ENCODE measurements around the gene CRYBG2.

GRCh38 chr1:26278724-26279455 lies 75.0 kb downstream of the CRYBG2 start:
- TF ChIP-seq CTCF (IDR thresholded peaks at IDR 0.05; ENCODE audit: poor library complexity, severe bottlenecking) = no peak
- TF ChIP-seq EZH2 (IDR thresholded peaks at IDR 0.05; ENCODE audit: borderline replicate concordance, insufficient read depth, low read length, poor library complexity, severe bottlenecking) = no peak
- no peak for TF ChIP-seq REST (IDR thresholded peaks at IDR 0.05; ENCODE audit: borderline replicate concordance)

Measured in neural cell (in vitro differentiated cells).